Right ventricle myocardium inferior (tissue), 1 donor: Measurements from ENCODE around the gene CEP85. TPM values are rescaled to one million over a fixed set of nuclear protein-coding genes. Genes with fewer than 3 reads are reported as not detected.
A peak's percentile ranks its signal among the peaks of the same experiment; 100 is the strongest.

ENCODE experiments used
- ATAC-seq: fragments of 200-7000 bp; cut with Tn5 transposase; one replicate; pipeline ENCODE4 v1.9.1; 2020; ENCODE audit warnings: mild to moderate bottlenecking, moderate library complexity
- DNase-seq: peaks from one replicate; pipeline ENCODE4 v3.0.0; 2021; ENCODE audit errors: missing footprints
- intact Hi-C: fragments of 100-400 bp; cut with DNase I; formaldehyde crosslinking; loops from one replicate; pipeline ENCODE4 v1.11.0; 2022
- total RNA-seq: library from RNA; stranded (reverse); fragmentation: NEBNext Ultra II Directional; extraction: Animal tissue kit (Norgen Biotek cat#: 25700); gene quantifications from one replicate; pipeline ENCODE4 v1.2.1, GENCODE V29; 2021
- donor health status: DM: no; HTN: yes; CAD: no; lungs with severe emphysema.

CEP85 gene
- total RNA-seq, 1 donor from 2014 or later: 73.6 TPM

GRCh38 chr1:26321315-26322041 is 87.5 kb downstream of the CEP85 start:
- ATAC-seq: peak; percentile 93
- intact Hi-C loops: loop anchor here (1.0 to 2.0 kb wide), 5 partner anchors 37 to 217 kb away; partner anchors contain the start of genes C1orf232, CEP85 and ZNF593
- peak; percentile 97 for DNase-seq

DNA sequence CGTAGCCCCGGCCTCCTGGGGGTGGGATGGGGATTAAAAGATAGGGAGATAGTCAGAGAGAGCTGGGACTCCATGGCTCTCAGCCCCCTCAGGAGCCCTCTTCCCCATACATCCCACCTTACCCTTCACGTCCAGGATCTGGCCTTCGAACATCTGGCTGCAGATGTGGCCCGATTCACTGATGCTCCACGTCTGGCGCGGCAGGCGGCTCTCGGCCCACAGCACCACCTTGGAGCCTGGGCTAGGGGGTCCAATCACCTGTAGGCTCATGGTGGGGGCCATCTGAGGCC is 88.0 kb downstream of the CEP85 start:
- intact Hi-C loops: no loop called here
- no peak for DNase-seq
- no peak for ATAC-seq

- ATAC-seq: no peak
- intact Hi-C loops: no loop called here
- no peak for DNase-seq
Observed at GRCh38 chr1:26323382-26323781, 89.4 kb downstream of the CEP85 start.

DNA sequence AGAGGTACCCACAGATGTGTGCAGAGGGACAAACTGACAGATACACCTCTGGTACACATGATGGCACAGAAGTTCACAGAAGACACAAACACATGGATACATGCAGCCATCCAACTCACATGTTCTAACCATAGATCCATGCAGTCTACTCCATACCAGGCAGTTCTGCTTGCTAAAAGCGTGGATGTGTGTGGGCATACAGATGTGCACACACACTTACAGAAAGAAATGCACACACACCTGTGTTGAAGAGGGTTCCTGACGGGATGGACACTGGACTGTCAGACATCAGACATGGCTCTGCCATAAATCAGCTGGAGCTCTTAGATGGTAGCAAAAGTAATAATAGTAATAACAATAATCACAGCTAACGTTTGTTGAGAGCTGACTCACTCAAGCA is 90.5 kb downstream of the CEP85 start:
- no peak for ATAC-seq
- no peak for DNase-seq
- intact Hi-C loops: no loop called here

- DNase-seq: no peak
- intact Hi-C loops: no loop called here
- no peak for ATAC-seq
Observed at GRCh38 chr1:26327956-26328362, 94.0 kb downstream of the CEP85 start.

Other genes with a start within 250 kb of the CEP85 start
- gene PAFAH2, start 236.1 kb upstream of the CEP85 start, total RNA-seq: 9.7 TPM
- gene EXTL1, start 212.4 kb upstream of the CEP85 start, total RNA-seq: 11.2 TPM
- 4.0 TPM for gene SLC30A2, start 188.1 kb upstream of the CEP85 start, total RNA-seq
- gene TRIM63, start 166.6 kb upstream of the CEP85 start, total RNA-seq: 212 TPM
- gene PDIK1L, start 122.4 kb upstream of the CEP85 start, total RNA-seq: 4.0 TPM
- gene FAM110D, start 75.1 kb upstream of the CEP85 start, total RNA-seq: 4.0 TPM
- not detected for gene C1orf232, start 65.2 kb upstream of the CEP85 start, total RNA-seq
- gene ZNF593, start 64.3 kb upstream of the CEP85 start, total RNA-seq: 14.9 TPM
- gene ZNF593OS, start 62.4 kb upstream of the CEP85 start, total RNA-seq: not detected
- gene CNKSR1, start 56.7 kb upstream of the CEP85 start, total RNA-seq: 1.8 TPM
- gene CATSPER4, start 43.6 kb upstream of the CEP85 start, total RNA-seq: not detected
- gene SH3BGRL3, start 45.9 kb downstream of the CEP85 start, total RNA-seq: 50.5 TPM
- 9.5 TPM for gene UBXN11, start 72.4 kb downstream of the CEP85 start, total RNA-seq
- 6.5 TPM for gene CD52, start 83.8 kb downstream of the CEP85 start, total RNA-seq
- gene CRYBG2, start 119.9 kb downstream of the CEP85 start, total RNA-seq: not detected
- 0.14 TPM for gene ZNF683, start 138.6 kb downstream of the CEP85 start, total RNA-seq
- not detected for gene LIN28A, start 176.6 kb downstream of the CEP85 start, total RNA-seq
- gene DHDDS, start 198.1 kb downstream of the CEP85 start, total RNA-seq: 25.7 TPM
- 150 TPM for gene HMGN2, start 238.2 kb downstream of the CEP85 start, total RNA-seq